Adipose tissue (tissue), 3 donors: ENCODE results near the gene ELAC2. TPM values are rescaled to one million over a fixed set of nuclear protein-coding genes. Genes with fewer than 3 reads are reported as not detected.
"Not testable (repeated sequence)": the region's sequence is repeated elsewhere in the genome, so short reads cannot be mapped to it uniquely, and the experiment has no call there.

Experiments
- H3K27ac ChIP-seq: one replicate; pipeline ENCODE4 v1.5.1; 2013; ENCODE audit warnings: low read depth, low read length
- WGBS, 3 donors: extraction: QIAGEN DNeasy Blood & Tissue Kit; methylation state at CpG; one replicate each; pipeline ENCODE4 v1.1.7; 2013; 5-methylcytosine and 5-hydroxymethylcytosine counted together
- polyA plus RNA-seq, 3 donors: library from polyadenylated mRNA; stranded (reverse); fragments of 200-250 nt; gene quantifications; one replicate each; pipeline ENCODE4 v1.2.3, GENCODE V29; 2013
- donor health status: healthy with polysubstance abuse.
- donor health status: Bipolar disorder and iron deficiency.
- donor health status: healthy.

The ELAC2 gene
- polyA plus RNA-seq, 3 donors, result 20.2 to 44.0 (median 25.7) TPM

GRCh38 chr17:12995106-12995895 lies 22.5 kb downstream of the ELAC2 start:
- 86 to 93% (median 89%) methylated on average over 11 of the region's 11 CpGs for WGBS, 3 donors
- no peak overlapping the region for H3K27ac ChIP-seq

GRCh38 chr17:12994341-12995074 lies 23.3 kb downstream of the ELAC2 start:
- no peak overlapping the region for H3K27ac ChIP-seq
- WGBS, 3 donors, result 90 to 95% (median 93%) methylated on average over 19 of the region's 19 CpGs

GRCh38 chr17:12993631-12994030 lies 24.2 kb downstream of the ELAC2 start:
- H3K27ac ChIP-seq, result no peak overlapping the region
- WGBS, 3 donors, result 90 to 95% (median 95%) methylated on average over 14 of the region's 14 CpGs

- WGBS, 3 donors, result 88 to 95% (median 95%) methylated on average over 14 of the region's 14 CpGs
- no peak overlapping the region for H3K27ac ChIP-seq
Observed at GRCh38 chr17:12992676-12993075, 25.2 kb downstream of the ELAC2 start.

- 92 to 97% (median 94%) methylated on average over 12 of the region's 12 CpGs for WGBS, 3 donors
- H3K27ac ChIP-seq, result no peak overlapping the region
Observed at GRCh38 chr17:12990926-12991325, 26.9 kb downstream of the ELAC2 start.

GRCh38 chr17:12990041-12990808 lies 27.6 kb downstream of the ELAC2 start:
- WGBS, 3 donors, result 88 to 92% (median 88%) methylated on average over 25 of the region's 25 CpGs
- H3K27ac ChIP-seq, result no peak overlapping the region

GRCh38 chr17:12987120-12987519 lies 30.7 kb downstream of the ELAC2 start:
- H3K27ac ChIP-seq, result no peak overlapping the region
- 70 to 78% (median 72%) methylated on average over 12 of the region's 12 CpGs for WGBS, 3 donors

- 52 to 75% (median 58%) methylated on average over 14 of the region's 14 CpGs for WGBS, 3 donors
- H3K27ac ChIP-seq, result no peak overlapping the region
Observed at GRCh38 chr17:12985431-12986293, 32.2 kb downstream of the ELAC2 start.

- H3K27ac ChIP-seq, result peak overlapping the region; percentile 46
- 45 to 71% (median 56%) methylated on average over 21 of the region's 21 CpGs for WGBS, 3 donors
Observed at GRCh38 chr17:12983991-12984884, 33.6 kb downstream of the ELAC2 start.

GRCh38 chr17:12982224-12982623 lies 35.6 kb downstream of the ELAC2 start:
- 59 to 87% (median 63%) methylated on average over 6 of the region's 6 CpGs for WGBS, 3 donors
- no peak overlapping the region for H3K27ac ChIP-seq

- 85 to 93% (median 90%) methylated on average over 12 of the region's 12 CpGs for WGBS, 3 donors
Observed at GRCh38 chr17:12979826-12980500, 37.9 kb downstream of the ELAC2 start.

GRCh38 chr17:12979246-12979645 lies 38.6 kb downstream of the ELAC2 start:
- H3K27ac ChIP-seq, result no peak overlapping the region
- 90 to 93% (median 92%) methylated on average over 5 of the region's 5 CpGs for WGBS, 3 donors

More at GRCh38 chr17:12979826-12980500, 37.9 kb downstream of the ELAC2 start:
- no peak overlapping the region for H3K27ac ChIP-seq

- WGBS, 3 donors, result 92 to 94% (median 94%) methylated on average over 6 of the region's 6 CpGs
- H3K27ac ChIP-seq, result not testable (repeated sequence)
Observed at GRCh38 chr17:12978787-12979186, 39.0 kb downstream of the ELAC2 start.

- no peak overlapping the region for H3K27ac ChIP-seq
- 74 to 79% (median 76%) methylated on average over 13 of the region's 13 CpGs for WGBS, 3 donors
Observed at GRCh38 chr17:12977008-12977751, 40.6 kb downstream of the ELAC2 start.

- WGBS, 3 donors, result 5 to 7% (median 5%) methylated on average over 39 to 40 of the region's 40 CpGs
- H3K27ac ChIP-seq, result no peak overlapping the region
Observed at GRCh38 chr17:12974005-12974531, 43.8 kb downstream of the ELAC2 start.
